Measurements from ENCODE around the gene CFAP97D1.

DNA sequence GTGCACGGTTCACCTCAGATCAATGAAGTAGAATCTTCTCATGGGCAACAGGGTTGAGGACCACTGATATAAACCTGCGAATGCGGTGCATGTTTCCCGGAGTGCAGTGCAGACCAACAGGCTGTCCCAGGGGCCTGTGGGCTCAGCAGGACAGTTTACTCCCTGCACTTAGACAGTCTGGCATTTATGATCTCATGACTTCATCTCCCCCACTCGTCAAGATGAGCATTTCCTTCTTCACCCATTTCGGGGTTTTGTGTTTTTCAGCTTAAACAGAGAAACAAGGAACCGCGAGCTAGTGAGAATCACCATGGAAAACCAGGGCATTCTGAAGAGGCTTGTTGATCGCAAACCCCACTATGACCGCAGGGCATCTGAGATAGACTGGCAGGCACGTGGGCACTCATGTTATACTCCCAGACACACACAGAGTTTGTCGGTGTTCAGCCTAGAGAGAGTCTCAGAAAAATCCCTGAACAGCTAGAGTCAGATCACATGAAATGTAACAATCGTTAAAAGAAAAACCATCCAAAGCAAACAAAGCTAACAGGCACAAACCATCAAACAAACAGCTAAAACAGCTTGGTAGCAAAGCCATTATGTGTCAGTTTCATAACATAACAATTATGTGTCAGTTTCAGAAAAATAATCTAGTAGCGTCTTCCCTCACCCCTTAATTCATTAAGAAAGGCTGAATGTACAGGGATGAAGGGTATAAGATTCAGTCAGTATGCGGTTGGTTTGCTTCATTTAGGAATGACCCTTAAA, 2.9 kb downstream of the CFAP97D1 start:
- TF ChIP-seq, protein P1, sequence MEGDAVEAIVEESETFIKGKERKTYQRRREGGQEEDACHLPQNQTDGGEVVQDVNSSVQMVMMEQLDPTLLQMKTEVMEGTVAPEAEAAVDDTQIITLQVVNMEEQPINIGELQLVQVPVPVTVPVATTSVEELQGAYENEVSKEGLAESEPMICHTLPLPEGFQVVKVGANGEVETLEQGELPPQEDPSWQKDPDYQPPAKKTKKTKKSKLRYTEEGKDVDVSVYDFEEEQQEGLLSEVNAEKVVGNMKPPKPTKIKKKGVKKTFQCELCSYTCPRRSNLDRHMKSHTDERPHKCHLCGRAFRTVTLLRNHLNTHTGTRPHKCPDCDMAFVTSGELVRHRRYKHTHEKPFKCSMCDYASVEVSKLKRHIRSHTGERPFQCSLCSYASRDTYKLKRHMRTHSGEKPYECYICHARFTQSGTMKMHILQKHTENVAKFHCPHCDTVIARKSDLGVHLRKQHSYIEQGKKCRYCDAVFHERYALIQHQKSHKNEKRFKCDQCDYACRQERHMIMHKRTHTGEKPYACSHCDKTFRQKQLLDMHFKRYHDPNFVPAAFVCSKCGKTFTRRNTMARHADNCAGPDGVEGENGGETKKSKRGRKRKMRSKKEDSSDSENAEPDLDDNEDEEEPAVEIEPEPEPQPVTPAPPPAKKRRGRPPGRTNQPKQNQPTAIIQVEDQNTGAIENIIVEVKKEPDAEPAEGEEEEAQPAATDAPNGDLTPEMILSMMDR (IDR thresholded peaks at IDR 0.05) = no peak
- no peak for TF ChIP-seq POLR2A (IDR thresholded peaks at IDR 0.05)
